SW 1271 (cell line): ENCODE results near the gene TBKBP1.

ENCODE experiments used
- DNase-seq, 2 experiments: peaks; one replicate each; lab custom pipeline; 2025; lab: John Stamatoyannopoulos, UW

Gene TBKBP1

DNA sequence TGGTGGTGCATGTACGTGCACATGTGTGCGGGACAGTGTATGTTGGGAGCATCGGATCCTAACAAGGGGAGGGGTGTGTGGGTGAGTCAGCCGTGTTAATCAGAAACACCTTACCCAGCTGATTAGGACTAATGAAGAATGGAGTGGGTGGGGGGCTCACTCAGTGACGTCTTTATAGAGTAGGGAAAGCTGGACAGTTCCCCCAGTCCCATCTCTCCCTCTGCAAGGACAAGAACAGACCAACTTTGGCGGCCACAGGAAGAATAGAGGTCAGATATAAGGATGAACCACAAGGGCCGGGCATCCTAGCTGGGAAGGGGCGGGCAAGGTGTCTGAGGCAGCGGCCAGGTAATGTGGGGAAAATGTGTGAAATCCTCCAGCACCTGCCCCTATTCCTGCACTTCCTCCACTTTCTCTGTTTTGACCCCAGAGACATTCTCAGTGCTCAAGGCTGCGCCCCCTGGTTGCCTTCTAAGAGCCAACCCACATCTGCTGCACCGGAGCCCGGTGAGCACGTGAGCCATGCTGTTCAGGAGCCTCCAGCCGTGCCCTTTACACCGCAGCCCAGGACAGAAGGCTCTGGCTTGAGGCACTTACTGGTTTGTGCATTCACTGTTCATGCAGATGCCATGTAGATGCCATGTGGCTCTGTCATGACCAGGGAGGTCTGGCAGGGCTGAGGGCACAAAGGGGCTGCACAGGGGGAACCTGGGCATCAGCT, 20.2 kb downstream of the TBKBP1 start:
- DNase-seq: no peak

DNA sequence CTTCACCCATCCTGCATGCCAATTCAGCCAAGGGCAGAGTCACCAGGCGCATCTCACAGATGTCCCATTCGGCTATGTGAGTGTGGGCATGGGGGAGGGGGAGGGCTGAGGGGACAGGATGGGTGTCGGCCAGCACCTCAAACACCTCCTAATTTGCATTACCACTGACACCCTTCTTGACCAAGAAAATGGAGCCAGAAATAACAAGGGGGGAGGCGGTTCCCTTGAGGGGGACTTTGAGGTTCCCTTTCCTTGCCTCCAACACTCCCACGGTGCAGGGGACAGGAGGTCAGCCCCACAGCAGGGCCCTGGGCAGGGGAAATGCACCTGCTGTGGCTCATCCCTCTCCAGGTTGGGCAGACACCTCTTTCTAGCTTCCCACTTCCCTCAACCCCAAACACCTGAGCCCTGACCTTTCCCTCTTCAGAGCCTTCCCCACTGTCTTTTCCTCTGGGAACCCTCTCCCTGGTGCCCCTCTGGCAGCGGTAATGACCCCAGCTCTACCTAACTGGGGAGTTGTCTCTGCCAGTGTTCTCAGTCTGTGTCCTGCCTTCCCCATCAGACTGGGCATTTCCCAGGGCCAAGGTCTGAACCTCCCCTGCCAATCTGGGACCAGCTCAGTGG, 20.9 kb downstream of the TBKBP1 start:
- DNase-seq: no peak

GRCh38 chr17:47715669-47716325, 21.8 kb downstream of the TBKBP1 start:
- no peak for DNase-seq

GRCh38 chr17:47716375-47716774, 22.4 kb downstream of the TBKBP1 start:
- DNase-seq: no peak

- no peak for DNase-seq
Measured at GRCh38 chr17:47717261-47717697, 23.3 kb downstream of the TBKBP1 start.

DNA sequence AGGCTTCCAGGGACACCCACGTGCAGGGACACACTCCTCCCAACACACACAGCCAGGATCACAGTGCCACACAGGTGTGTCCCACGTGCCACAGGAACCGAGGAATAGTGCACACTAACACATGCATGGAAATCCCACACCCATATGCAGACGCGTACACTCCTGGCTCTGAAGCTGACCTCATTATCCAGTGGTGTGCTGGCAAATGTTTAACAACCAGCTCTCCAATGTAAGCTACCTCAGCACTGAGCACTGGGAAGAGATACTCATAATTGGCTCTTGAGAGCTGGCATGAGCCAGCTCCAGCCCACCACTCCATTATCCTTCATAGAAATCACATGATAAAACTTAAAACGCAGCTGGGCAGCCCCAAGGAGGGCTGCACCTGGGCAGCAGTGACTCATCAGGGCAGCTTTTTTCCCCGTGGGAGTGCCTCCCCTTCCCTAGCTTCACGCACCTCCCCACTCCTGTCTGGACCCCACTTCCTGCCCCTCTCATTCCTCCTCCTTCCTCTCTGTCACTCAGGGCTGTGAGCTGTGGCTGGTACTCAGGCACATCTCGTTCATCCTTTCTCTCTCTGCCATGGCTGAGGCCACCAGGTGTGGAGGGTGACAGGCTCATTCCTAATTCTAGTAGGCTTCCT, 24.1 kb downstream of the TBKBP1 start:
- no peak for DNase-seq

- DNase-seq: no peak
Measured at GRCh38 chr17:47718634-47719405, 24.9 kb downstream of the TBKBP1 start.

DNA sequence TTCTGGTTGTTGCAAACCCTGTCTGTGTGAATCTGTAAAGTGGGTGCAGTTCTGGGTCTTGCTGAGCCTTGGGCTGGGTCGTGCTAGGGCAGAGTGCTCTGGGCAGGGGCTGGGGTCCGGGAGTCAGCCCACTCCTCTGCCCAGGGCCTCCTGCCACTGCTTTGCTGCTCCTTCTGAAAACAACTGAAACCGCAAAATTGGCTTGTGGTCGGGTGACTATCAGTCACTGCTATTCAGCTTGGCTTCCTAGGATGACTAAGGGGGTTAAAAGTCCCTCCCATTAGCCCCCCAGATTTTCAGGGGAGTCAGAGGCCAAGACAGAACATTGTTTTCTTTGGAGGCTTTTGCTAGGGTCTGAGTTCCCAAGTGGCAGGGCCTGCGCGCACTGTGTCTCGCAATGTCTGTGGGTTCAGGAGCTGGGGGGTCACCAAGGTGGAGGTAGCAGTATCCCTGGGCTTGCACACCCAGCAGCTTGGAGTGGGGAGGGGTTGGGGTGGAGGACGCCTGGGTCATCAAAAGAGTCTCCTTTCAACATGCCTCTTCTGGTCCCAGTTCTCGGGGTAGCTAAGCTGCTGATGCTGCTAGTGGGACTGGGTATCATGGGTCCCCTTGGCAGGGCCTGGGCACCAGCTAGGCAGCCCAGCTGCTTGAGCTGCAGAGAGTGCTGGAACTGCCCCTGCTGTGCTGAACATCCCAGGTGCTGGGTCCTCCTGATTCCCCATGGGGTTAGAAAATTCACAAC, 25.6 kb downstream of the TBKBP1 start:
- no peak for DNase-seq

DNA sequence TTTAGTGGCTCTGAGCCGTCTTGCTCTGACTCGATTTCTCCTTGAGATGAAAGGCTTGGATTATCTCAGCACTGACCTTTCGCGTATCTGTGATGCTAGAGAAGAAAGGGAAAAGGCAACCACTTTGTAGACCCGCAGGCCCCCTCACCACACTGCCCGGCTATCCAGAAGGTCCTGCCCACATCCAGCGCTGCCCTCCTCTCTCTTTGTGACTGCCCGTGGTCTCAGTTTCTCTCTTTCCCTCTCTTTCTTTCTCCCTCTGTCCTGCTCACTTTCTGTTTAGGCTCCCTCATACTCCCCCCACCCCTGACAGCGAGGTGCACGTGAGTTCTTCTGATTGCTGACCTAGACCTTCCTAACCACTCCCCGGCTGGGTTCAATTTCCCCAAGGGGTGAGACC, 26.2 kb downstream of the TBKBP1 start:
- no peak for DNase-seq

- DNase-seq: no peak
Measured at GRCh38 chr17:47720754-47721533, 27.0 kb downstream of the TBKBP1 start.

GRCh38 chr17:47721725-47722124, 27.8 kb downstream of the TBKBP1 start:
- DNase-seq: no peak

GRCh38 chr17:47724705-47725104, 30.7 kb downstream of the TBKBP1 start:
- DNase-seq: no peak

DNA sequence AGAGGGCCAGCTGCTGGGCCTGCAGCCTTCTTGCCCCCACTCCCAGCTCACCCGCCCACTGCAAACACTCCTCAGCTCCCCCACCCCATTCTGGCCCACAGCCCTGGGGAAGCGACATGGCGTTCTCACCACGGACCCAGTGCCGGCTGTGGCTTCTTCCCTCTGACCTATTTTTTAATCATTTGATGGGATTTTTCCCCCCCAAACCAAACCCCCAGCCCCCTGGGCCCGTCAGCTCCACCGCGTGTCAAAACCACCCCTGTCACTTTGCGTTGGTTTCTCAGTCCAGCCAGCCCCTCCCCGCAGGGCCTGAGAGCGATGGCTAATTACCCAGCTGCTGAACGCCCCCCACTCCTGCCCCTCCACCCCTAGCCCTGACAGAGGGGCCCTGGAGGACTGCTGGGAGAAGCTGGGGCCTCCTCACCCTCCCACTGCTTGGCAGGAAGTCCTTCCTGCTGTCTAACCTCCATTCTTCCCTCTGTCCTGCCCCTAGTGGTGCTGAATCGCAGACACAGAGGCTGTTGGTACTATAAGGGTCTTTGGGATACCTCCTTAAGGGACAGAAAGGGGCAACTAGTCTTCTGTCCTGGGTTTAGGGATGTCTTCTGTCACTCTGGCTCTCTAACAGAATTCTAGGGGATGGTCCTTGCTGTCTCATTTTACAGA, 31.6 kb downstream of the TBKBP1 start:
- DNase-seq: no peak

- DNase-seq: no peak
Measured at GRCh38 chr17:47726796-47727703, 33.1 kb downstream of the TBKBP1 start.

DNA sequence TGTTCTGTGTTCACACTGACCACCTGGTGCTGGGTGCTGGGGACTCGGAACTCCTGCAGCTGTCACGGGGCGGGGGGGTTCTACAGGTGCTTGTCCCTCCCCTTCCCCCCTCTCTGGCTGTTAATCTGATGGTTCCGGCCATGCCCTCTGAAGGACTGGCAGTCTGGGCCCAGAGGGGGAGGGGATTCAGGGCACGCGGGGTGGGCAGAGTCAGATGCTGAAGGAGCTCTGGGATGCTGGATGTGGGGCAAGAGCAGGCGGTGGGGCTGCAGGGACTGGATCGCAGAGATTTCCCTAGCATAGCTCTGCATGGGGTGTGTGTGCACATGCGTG, 33.7 kb downstream of the TBKBP1 start:
- DNase-seq: no peak

DNA sequence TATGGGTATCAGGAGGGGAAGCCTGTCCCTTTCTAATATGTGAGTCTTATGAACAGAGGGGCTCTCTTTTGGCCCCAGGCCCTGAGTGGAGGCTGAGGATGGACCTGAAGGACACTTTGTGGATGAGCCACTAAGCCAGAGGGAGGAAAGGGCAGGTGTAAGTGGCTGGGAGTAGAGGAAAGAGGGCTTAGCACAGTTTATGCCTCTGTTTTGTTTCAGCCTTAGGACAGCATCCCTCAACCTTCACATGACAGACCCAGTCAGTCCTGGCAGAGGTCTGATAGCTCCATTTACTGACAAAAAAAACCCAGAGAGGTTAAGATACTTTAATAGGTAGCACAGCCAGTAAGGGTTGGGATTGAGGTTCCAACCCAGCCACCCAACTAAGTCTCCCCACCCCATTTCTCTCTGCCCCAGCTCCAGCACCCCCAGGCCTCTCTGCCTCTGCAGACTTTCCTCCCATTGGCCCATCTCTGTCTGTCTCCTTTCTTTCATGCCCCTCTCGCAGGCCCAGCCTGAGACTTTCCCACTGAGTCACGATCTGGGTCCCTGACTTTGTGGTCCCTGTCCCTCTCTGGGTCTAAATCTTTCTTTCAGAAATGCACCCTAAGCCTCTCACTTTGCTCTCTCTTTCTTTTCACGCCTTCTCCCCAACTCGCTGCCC, 34.4 kb downstream of the TBKBP1 start:
- no peak for DNase-seq

DNA sequence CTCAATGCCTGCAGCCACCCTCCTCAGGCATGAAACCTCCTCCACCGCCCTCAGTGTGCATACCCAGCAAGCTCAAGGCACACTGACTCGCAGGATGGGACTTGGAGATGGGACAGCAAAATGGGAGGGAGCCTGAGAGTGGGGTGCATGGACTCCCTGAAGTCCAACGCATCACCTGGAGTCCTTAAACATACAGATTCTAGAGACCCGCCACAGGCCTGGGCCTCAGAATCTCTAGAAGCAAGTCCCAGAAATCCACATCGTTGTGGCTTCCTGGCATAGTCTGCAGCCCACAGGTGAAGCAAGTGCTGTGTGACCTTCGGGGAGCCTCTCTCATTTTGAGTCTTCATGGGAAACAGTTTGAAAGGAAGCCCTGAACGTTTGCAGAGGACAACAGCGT, 35.5 kb downstream of the TBKBP1 start:
- DNase-seq: no peak

DNA sequence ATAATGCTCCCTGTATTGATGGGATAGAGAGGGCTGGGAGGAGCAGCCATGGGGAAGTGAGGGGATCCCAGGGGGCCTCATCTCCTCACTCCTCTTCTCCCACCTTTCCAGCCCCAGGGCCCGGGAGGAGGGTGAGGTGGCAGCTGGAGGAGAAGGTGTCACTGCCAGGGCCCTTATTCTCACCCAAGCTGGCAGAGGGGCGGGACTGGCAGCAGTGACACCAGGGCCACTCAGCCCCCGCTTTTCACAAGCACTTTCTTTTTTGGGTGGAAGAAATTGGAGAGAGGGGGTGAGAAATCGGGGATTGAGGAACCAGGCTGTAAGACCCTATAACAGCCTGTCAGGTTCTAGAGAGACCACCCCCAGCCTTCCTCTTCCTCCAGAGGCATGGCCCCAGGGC, 36.7 kb downstream of the TBKBP1 start:
- DNase-seq: no peak

- no peak for DNase-seq
Measured at GRCh38 chr17:47731396-47731795, 37.4 kb downstream of the TBKBP1 start.
